GM18867 (cell line): ENCODE data around the gene HECTD1.
"Not testable (repeated sequence)": the region's sequence is repeated elsewhere in the genome, so short reads cannot be mapped to it uniquely, and the experiment has no call there.

Source experiments
- ATAC-seq: cut with Tn5 transposase; IDR thresholded peaks from one replicate; pipeline ENCODE4 v1.9.1; 2021; ENCODE audit warnings: mild to moderate bottlenecking, moderate library complexity; ENCODE audit not compliant: unreplicated experiment

The HECTD1 gene

DNA sequence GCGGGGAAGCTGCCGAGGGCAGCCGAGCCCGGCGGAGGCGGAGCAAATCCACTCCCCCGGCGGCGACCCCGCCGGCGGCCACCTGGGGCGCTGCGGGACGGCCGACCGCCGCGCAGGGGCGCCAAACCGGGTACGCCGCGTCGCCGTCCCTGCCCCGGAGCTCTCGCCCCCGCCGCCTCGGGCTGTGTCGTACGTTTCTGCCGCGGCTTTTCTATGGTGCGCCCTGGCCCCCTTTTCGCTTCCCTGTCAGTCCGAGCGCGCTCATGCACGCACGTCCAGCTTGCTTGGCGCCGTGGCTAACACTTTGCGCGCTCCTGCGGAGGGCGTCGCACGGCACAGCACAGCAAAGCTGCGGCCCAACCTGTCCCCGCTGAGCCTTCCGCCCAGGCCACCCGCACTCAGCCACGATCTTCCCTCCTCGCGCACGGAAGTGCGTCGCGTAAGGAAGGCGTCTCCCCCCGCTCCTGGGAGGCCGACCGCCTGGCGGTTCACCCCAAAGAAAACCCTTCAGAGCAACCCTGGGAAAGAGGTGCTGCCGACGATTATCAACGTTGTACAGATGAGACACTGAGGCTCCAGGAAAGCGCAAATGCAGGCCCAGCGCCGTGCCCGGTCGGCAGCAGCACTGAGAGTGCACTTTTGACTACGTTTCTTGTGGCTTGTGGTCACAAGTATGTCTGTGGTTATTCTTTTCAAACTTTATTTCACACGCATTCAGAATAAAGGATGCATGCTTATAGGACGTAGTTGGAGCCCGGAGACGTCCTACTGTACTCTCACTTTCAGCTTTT is at the start of gene HECTD1:
HECTD1 (minus strand) TSS at position 39 of the 791 bp plus-strand sequence. CDS start 1,857 bp downstream, outside the sequence.
- peak; percentile 74 for ATAC-seq

DNA sequence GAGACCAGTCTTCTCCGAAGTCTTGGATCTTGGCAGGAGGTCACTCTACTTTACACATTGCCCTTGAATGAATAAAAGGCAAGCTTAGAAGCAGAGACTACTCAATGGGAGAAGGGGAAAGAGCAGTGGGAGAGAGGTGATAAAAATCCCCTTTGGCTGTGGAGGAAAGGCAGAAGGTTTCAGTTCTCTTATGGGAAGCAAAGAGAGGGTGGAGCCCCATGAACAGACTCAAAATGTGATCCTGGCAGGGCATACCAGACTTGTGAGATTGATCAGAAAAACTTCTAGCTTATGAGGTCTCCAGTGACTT is 49.6 kb upstream of the HECTD1 start:
- ATAC-seq, result no peak

DNA sequence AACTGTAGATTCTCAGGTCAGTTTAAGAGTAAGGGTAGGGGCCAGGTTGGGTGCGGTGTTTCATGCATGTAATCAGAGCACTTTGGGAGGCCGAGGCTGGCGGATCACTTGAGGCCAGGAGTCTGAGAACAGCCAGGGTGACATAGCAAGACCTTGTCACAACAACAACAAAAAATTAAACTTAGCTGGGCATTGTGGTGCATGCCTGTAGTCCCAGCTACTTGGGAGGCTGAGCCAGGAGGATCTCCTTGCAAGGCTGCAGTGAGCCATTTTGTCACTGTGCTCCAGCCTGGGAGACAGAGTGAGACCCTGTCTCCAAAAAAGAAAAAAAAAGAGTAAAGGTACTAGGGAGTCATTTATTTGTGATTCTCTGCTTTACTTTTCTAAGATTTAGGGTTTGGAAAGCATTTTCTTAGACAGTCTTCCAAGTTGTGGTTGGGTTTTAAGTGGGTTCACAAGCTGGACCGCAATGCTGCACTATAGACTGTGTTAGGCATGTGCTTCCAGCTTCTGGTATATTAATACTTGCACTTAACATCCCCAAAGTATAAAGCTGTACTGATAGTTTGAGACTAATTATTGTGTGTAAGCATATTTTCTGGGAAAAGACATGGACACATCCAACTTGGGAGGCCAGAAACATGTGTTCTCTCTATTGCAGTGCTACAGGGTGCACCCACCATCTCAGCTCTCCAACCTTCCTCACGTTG is 49.1 kb upstream of the HECTD1 start:
- ATAC-seq, result no peak

DNA sequence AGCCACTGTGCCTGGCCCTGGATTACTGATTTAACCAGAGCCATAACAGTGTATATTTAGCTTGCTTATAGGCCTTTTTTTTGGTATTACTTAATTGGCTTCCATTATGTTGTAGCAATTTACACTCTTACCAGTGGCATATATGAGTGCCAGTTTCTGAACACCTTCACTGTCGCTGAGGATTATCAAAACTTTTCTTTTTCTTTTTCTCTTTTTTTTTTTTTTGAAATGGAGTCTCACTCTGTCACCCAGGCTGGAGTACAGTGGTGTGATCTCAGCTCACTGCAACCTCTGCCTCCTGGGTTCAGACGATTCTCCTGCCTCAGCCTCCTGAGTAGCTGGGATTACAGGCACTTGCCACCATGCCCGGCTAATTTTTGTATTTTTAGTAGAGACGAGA is 48.3 kb upstream of the HECTD1 start:
- not testable (repeated sequence) for ATAC-seq

DNA sequence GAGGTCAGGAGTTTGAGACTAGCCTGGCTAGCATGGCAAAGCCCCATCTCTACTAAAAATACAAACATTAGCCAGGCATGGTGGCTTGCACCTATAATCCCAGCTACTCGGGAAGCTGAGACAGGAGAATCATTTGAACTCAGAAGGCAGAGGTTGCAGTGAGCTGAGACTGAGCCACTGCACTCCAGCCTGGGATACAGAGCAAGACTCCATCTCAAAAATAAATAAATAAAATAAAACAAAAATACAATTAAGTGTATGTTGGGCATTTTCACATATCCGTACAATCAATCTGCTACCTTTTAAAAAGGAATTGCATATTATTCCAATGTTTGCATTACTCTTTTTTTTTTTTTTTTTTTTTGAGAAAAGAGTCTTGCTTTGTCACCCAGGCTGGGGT is 47.7 kb upstream of the HECTD1 start:
- ATAC-seq, result no peak

DNA sequence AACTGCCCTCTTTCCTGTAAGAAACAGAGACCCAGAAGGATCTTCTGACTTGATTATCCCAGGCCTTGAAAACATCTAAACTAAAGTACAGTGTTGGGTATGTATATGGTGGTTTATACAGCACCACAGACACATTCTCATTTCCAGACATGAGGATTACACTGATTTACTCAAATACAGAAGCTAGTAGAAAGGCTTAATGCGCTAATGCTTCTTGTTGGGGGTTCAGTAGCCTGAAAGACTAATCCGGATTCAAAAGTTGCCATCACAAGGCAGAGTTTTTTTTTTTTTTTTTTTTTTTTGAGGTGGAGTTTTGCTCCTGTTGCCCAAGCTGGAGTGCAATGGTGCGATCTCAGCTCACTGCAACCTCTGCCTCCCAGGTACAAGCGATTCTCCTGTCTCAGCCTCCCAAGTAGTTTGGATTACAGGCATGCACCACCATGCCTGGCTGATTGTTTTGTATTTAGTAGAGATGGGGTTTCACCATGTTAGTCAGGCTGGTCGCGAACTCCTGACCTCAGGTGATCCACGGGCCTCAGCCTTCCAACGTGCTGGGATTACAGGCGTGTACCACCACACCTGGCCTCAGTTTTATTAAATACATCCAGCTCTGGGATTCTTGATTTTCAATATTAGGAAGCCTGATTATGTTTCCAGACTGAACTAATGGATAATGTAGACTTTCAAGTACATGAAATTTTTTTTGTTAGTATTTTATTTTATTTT is 46.3 kb upstream of the HECTD1 start:
- no peak for ATAC-seq

DNA sequence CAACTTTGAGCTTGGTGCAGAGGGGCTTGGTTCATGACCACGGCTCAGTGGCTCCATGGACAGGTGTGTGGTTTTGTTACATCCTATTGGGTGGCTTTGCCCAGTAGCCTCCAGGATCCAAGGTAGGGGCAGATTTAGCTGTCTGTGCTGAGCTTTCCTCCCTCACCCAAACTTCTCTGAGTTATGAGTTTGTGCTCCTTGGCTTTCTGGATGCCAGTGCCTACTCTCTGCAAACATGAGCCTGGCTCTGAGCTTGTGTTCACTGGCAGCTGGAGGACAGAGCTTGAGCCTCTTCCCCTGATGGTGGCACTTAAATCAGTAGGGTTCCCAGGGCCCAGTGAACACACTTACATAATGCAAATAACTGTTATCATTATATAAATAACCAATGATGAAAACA is 45.3 kb upstream of the HECTD1 start:
- ATAC-seq, result no peak

DNA sequence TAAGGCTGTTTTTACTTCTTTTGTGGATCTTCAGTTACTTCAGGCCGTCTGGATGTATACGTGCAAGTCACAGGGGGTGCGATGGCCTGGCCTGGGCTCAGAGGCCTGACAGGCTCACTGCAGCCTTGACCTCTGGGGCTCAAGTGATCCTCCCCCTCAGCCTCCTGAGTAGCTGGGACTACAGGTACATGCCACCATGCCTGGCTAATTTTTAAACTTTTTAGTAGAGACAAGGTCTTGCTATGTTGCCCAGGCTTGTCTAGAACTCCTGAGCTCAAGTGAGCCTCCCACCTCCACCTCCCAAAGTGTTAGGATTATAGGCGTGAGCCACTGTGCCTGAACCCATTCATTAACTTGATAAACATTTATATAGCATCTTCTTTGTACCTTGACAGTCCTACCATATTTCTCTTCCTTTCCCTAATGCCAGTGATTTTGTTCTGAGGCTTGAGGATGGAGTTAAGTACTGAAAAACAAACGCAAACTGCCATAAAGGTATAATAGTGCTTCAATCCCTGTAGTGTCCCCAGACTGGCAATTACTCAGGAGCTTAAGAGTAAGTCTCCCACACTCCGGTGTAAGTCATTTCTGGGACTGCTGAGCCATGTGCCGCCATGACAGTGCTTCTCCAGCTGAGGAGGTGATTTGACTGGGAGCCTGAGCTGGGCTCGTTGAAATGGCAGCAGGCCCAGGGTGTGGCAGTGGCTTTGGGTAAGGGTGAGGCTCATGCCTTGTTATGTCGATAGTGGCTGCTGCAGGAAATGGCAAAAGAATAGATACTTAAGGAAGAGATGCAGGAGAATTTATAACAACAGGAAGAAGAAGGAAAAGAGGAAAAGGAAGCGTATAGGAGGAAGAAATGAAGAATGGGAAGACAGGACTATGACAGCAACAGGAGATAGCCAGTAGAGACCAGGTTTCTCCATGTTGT is 43.7 kb upstream of the HECTD1 start:
- no peak for ATAC-seq

DNA sequence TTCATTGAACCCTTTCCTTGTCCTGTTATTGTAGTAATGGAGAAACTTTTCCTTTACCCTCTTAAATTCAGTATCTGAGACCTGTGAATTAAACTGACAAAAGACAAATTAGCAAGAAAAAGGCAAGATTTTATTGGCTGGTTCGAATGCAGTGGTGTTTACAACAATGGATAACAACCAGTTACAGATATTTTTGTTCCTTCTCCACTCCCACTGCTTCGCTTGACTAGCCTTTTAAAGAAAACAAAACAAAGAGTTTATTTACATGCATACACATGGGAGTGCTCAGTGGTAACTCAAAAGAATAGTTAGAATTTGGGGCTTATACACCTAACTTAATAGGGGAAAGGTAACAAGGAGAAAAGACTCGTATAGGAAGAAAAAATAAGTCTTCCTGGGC is 37.0 kb upstream of the HECTD1 start:
- no peak for ATAC-seq

DNA sequence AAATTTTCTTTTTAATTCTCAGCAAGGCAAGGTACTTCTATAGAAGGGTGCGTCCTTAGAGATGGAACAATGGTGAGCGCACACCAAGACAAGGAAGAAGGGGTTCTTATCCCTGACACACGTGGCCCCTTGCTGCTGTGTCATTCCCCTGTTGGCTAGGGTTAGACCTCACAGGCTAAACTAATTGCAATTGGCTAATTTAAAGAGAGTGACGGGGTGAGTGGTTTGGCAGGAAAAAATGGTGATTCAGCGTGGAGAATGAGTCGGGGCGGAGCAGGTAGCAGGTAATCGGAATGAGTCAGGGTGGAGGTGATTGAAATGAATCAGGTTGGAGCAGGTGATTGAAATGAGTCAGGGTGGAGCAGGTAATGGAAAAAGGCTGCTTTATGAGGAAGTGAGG is 36.3 kb upstream of the HECTD1 start:
- no peak for ATAC-seq

DNA sequence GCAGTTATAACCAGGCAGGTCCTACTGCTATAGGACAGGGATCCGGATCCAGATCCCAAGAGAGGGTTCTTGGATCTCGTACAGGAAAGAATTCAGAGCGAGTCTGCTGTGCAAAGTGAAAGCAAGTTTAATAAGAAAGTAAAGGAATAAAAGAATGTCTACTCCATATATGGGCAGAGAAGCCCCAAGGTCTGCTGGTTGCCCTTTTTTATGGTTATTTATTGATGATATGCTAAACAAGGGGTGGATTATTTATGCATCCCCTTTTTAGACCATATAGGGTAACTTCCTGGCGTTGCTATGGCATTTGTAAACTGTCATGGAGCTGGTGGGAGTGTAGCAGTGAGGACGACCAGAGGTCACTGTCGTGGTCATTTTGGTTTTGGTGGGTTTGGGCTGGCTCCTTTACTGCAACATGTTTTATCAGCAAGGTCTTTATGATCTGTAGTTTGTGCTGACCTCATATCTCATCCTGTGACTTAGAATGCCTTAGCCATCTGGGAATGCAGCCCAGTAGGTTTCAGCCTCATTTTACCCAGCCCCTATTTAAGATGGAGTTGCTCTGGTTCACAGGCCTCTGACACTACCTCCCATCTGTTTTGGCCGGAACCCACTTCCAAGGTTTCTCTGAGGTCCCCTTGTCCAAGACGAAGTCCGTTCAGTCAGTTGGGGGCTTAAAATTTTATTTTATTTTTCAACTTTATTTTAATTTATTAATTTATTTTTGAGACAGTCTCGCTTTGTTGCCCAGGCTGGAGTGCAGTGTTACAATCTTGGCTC is 34.8 kb upstream of the HECTD1 start:
- ATAC-seq, result not testable (repeated sequence)

DNA sequence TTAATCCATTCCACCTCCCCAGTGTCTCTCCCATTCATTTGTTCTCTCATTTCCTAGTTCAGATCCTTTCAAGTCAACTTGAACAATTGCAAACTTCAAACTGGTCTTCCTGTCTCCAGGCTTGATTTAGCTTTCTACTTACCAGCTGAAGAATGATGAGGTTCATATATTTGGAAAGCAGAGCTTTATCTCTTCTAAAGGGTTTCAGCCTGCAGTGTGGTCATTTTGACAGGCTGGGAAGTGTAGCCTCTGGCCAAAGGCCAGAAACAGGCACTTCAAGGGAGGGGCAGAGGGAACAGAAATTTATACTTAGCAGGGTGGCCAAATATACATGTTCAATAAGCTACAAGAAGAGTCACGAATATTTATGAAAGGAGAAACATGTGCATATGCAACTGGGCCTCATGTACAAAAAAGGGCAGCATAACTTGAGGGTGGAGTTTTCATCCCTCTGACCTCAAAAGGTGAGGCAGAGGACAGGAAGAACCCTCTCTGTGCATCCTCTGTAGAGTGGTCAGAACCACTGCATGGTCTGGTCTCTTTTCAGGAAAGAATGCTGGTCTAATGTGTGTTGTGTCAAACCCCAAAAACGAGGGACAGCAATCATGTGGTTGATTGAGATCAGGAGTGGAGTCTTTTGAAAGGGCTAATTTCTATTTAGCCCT is 34.0 kb upstream of the HECTD1 start:
- ATAC-seq, result no peak

DNA sequence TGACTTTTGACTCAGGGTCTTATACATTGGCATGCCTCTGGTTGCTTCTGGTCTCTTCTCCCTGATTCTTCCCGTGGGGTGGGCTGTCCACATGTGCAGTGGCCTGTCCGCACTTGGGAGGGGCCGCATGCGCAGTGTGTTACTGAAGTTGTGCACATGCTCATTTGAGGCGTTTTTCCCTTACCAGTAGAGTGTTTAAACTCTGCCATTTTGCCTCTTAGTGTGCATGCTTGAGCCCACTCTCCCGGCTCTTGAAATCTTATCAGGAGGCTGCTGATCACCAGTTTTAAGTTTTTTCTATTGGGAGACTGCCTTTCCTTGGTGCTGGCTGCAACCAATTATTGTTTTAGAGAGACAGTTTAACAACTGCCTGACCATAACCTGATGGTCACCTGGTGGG is 32.1 kb upstream of the HECTD1 start:
- ATAC-seq, result no peak

DNA sequence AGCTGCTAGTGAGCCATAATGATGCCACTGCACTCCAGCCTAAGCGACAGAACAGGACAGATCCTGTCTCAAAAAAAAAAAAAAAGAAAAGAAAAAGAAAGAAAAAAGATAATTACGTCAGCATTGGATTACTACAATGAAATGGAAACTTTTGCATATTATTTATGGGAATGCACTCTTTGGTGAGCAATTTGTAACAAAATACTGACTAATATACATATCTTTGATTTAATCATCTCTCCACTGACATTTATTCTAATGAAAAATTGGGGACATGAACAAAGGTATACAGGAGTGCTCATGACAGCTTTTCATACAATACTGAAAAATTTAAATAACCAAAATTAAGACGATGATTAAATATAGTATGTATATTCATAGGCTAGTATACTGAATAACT is 27.9 kb upstream of the HECTD1 start:
- ATAC-seq, result no peak

DNA sequence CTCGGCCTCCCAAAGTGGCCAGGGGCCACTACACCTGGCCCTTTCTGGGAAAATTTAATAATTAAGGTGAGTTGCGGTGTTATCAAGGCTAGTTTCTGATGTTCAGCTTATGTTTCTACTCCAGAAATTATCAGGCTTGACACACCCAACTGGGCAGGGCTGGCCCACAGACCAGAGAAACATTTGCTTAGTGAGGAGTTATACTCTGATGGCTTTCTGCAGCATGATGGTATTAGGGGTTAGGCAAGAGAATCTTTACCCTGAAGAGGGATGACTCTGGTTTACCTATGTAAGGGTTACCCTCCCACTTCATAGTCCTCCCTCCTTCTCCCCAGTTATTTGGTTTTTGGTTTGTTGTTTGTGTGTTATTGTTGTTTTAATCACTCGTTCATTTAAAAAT is 24.5 kb upstream of the HECTD1 start:
- no peak for ATAC-seq

DNA sequence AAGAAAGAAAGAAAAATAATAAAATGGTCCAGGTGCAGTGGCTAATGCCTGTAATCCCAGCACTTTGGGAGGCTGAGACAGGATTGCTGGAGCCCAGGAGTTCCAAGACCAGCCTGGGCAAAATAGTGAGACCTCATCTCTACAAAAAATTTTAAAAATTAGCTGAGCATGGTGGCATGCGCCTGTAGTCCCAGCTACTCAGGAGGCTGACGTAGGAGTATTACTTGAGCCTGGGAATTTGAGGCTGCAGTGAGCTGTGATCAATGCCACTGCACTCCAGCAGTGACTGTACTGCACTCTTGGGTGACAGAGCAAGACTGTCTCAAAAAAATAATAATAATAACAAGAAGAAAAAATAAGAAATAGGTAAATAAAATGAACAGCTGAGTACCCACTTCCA is 23.7 kb upstream of the HECTD1 start:
- ATAC-seq, result not testable (repeated sequence)

DNA sequence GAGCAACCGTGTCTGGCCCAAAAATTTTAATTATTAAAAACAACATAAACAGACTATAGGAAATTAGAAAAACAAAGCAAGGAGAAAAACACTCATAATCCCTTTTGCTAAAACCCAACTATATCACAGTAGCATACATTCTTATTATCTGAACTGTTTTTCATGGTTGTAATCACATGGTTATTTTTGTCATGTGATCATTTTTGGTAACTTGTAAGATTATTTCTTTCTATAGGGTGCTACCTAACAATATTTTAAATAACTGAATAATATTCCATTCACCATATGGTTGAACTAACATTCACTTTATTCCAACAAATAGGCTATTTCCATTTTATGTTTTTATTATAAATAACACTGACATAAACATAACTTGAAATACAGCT is 23.0 kb upstream of the HECTD1 start:
- no peak for ATAC-seq

DNA sequence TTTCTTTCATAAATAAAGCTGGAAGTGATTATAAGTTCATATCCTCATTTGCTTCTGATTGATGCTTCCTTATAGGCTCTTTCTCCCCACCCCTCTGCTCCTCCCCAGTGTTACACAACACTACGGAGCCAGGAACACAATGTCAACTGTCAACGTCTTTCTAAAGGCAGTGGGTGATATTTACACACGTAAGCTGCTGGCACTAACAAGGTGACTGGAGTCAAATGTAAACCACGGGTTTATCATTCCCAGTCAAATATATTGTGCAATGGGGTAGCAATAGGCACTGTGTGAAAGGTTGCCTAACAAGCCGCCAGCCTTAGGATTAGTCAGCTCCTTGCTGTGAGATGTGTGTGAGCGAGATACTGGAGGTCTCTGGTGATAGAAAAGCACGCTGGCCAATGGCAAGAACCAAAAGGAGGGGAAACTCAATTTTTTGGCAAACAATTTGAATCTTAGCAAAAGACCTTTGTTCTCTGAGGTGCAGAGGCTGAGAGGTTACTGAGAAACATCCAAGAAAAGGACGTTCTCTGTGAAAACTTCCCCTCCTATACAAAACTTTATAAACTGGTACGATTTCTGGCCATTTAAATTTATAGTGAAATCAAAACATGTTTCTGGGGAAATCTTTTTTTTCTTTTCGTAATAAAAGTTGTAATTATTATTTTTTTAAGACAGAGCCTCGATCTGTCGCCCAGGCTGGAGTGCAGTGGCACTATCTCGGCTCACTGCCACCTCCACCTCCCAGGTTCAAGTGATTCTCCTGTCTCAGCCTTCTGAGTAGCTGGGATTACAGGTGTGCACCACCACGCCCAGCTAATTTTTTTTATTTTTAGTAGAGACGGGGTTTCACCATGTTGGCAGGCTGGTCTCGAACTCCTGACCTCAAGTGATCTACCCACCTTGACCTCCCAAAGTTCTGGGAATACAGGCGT is 22.3 kb upstream of the HECTD1 start:
- ATAC-seq, result no peak

DNA sequence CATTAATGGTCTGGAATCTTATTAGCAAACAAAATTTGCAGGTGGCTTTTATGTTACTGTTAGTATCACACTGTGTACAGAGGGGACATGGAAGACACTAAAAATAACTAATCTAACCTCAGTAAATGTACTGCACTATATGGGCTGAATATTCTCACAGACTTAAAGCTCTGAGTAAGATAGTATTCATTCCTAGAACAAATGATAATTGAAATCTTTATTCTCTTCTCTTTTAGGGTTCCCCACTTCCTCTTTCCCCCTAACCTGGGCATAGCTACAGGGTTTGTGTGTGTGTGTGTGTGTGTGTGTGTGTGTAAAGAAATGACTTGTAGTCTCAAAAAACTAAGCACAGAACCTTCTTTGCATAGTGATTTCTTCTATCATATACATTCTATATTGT is 21.4 kb upstream of the HECTD1 start:
- peak; percentile 85 for ATAC-seq
